HUES6 (cell line): ENCODE results near the gene SST.

Source experiments
- H3K27ac ChIP-seq: 2 replicates; pipeline ENCODE4 v1.7.0; 2013; ENCODE audit warnings: low read depth, mild to moderate bottlenecking, low read length, inconsistent platforms
- H3K27me3 ChIP-seq: 2 replicates; pipeline ENCODE4 v1.6.1; 2013; ENCODE audit warnings: low read length; ENCODE audit not compliant: control insufficient read depth, insufficient read depth
- H3K36me3 ChIP-seq: 2 replicates; pipeline ENCODE4 v1.6.1; 2013; ENCODE audit warnings: low read length; ENCODE audit not compliant: control insufficient read depth, insufficient read depth
- H3K4me1 ChIP-seq: 2 replicates; pipeline ENCODE4 v1.6.1; 2013; ENCODE audit warnings: low read length; ENCODE audit not compliant: control insufficient read depth, insufficient read depth
- H3K4me3 ChIP-seq: 2 replicates; pipeline ENCODE4 v1.5.1; 2013; ENCODE audit warnings: low read depth, low read length
- H3K9ac ChIP-seq: one replicate; pipeline ENCODE4 v1.6.1; 2013; ENCODE audit warnings: mild to moderate bottlenecking, low read length
- H3K9me3 ChIP-seq: 2 replicates; pipeline ENCODE4 v1.6.1; 2013; ENCODE audit warnings: low read depth, low read length; ENCODE audit not compliant: control insufficient read depth, insufficient read depth

SST gene

DNA sequence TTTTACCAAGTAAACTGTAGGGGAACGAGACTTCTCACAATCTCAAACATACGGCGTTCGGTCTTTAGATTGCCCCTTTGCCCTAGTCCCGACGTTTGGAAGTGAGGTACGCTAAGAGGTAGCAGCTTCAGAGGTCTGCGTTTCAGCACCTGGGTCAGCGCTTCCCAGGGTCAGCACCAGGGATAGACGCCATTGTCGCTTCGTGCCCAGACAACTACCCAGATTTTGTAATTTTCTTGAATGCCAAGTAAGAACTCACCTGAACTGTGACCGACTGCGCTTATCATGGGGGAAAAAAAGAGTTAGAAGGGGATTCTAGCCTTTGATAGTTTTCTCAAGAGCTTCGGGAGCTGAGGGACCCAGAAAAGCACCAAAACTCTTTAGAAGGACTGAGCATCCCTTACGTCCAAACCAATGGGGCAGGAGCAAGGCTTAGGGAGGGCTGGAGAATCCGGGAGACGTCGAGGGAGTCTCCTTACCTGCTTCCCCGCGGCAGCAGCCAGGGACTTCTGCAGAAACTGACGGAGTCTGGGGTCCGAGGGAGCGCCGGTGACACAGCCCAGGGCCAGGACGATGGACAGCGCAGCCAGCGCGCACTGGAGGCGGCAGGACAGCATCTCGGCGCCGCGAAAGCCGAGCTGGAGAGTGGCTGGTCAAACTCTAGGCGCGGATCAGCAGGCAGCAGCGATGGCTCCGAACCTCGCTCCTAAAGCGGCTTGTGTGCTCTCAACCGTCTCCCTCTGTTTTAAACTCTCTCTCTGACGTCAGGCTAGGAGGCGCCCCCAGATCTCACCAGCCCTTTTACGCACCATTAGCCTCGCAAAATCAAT, at the start of gene SST:
Gene SST, minus strand, starts transcription at position 720 of the 830 bp plus-strand sequence. Its CDS starts 103 bp downstream, at position 617.
- peak within 1 kb of the TSS; percentile 49 for H3K4me3 ChIP-seq
- H3K9ac ChIP-seq, result no peak within 1 kb of the TSS
- H3K36me3 ChIP-seq, result no peaks in the 10 kb centered on the region
- no peaks in the 10 kb centered on the region for H3K9me3 ChIP-seq
- H3K27me3 ChIP-seq, result peaks cover 44% of the 10 kb centered on the region
- no peak within 1 kb of the TSS for H3K27ac ChIP-seq
- peaks cover 7% of the 10 kb centered on the region; the same call in 1 of the 2 replicates for H3K4me1 ChIP-seq

DNA sequence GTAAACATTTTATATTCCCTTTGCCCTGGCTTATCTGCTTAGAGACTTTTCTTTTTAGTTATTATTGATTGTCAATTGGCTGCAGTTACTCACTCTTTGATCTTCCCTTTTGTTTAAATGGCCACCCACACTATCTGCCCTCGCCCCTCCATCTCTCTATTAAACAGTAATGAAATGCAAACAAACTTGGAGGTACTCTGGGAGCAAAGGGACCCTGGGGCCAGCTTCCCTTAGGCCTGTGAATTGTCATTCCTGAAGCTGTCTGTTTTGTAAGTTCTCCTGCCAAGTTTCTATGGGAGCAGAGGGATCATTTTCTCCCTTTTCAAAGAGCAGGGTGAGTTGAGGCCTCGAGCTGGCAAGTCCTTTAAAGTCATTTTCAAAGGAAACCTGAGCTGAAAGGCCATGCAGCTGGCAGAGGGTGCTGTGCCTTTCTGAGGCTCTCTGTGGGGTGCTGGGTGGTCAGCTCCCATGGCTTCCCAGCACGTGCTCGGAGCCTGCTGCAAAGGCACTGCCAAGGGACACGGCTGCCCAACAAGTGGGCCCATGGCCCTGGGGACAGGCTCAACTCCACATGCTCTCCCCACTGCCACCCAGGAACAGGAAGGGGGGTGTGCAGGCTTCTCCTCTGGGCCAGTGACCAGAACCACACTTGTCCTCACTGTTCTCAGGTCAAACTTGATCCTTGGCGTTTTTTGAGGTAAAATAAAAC, 49.6 kb upstream of the SST start:
- peaks cover 27% of the 10 kb centered on the region for H3K36me3 ChIP-seq
- no peak overlapping the region for H3K27ac ChIP-seq

DNA sequence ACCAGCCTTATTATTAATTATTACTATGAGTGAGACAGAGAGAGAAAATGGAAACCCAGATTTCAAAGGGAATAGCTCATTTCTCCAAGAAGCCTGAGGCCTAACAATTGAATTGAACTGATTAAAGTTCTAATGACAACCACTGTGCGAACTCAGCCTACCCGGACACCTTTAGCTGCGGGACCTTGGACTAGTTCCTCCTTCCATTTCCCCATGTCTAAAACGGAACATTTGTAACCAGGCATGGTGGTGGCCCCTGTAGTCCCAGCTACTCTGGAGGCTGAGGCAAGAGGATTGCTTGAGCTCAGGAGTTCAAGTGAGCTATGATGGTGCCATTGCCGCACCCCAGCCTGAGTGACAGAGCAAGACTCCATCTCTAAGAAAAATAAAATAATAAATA, 48.6 kb upstream of the SST start:
- Histone ChIP-seq H3K9me3 (no peaks in the 10 kb centered on the region), H3K27ac (no peak overlapping the region), H3K27me3 (no peaks in the 10 kb centered on the region), H3K9ac (no peak overlapping the region), H3K4me3 (no peak overlapping the region), H3K36me3 (peaks cover 18% of the 10 kb centered on the region; the same call in 1 of the 2 replicates), H3K4me1 (peaks cover 9% of the 10 kb centered on the region; the same call in 1 of the 2 replicates)

More for the DNA sequence above, 49.6 kb upstream of the SST start:
- Histone ChIP-seq H3K27me3 (no peaks in the 10 kb centered on the region), H3K9ac (no peak overlapping the region), H3K4me3 (no peak overlapping the region), H3K9me3 (no peaks in the 10 kb centered on the region), H3K4me1 (peaks cover 9% of the 10 kb centered on the region; the same call in 1 of the 2 replicates)

DNA sequence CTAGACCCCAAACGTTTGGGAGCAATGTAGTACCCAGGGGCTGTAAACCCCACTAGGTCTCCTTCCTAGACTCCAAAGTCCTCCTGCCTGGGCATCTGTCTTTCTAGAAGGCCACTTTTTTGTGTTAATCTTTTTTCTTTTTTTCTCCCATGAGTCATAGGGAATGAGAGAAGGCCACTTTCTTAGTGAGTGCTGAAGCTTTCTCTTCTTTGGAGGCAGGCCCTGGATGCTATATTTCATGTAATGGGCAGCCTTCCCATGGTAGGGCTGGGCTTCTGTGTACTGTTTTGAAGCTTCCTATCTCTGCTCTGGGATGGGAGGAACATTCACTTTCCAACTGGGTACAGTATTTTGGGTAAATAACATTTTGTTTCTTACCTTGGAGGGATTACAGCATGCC, 47.4 kb upstream of the SST start:
- Histone ChIP-seq H3K36me3 (peaks cover 8% of the 10 kb centered on the region; the same call in 1 of the 2 replicates), H3K27me3 (no peaks in the 10 kb centered on the region), H3K9me3 (no peaks in the 10 kb centered on the region), H3K27ac (no peak overlapping the region), H3K9ac (no peak overlapping the region), H3K4me1 (peaks cover 9% of the 10 kb centered on the region; the same call in 1 of the 2 replicates), H3K4me3 (no peak overlapping the region)

DNA sequence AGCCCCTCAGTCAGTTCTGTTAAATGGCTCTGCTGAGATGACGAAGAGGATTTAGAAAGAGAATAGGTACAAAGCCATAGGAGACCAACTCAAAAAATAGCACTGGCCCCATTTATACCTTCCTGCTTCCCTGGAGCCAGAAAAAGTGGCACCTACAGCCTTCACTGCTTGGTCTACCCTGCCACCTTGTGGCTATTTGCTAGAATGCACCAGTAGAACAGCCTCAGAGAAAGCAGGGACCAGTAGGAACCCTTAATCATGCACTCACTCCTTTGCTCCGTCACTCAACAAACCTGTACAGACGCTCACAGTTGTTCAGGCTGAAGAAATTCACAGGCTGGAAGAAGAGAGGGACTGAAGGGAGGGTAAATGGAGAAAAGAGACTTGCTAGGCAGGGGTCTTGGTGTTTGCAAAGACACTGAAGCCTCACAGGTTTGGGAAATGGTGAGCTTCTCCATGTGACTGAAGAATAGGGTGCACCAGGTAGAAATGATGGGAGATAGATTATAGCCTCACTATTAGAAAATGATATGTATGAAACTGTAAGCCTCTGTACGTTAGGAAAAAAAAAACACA, 44.3 kb upstream of the SST start:
- H3K27me3 ChIP-seq, result no peaks in the 10 kb centered on the region
- no peaks in the 10 kb centered on the region for H3K36me3 ChIP-seq
- no peaks in the 10 kb centered on the region for H3K9me3 ChIP-seq
- no peak overlapping the region for H3K9ac ChIP-seq
- no peaks in the 10 kb centered on the region for H3K4me1 ChIP-seq
- H3K4me3 ChIP-seq, result no peak overlapping the region
- no peak overlapping the region for H3K27ac ChIP-seq

DNA sequence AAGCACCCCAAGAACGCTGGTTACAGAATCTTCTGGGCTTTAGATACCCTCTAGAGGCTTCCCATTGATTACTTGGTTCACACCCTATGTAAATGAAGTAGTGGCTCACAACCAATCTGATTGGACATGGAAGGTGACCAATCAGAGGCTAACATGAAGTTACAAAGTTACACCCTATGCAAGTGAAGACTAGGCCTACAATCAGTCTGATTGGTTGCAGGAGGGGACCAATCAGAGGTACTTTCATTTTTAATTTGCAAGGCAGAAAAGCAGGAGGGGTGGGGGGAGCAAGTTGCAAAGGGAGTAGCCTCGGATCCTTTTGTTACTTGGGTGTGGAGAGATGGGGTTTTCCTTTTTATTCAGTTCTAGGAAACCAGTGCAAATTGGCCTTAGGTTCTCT, 43.3 kb upstream of the SST start:
- no peak overlapping the region for H3K4me3 ChIP-seq

DNA sequence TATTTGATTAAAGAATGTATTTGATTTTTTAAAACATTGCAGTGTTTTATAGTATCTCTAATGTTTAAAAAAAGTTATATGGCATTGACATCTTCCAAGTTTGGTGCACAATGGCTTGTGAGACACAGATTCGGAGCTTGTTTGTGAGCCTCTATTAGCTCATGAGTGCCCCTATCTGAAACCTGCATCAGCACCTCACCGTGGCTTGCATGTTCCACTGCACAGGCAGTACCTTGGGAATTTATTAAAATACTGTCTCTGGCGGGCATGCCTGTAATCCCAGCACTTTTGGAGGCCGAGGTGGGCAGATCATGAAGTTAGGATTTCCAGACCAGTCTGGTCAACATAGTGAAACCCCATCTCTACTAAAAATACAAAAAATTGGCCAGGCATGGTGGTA, 39.0 kb upstream of the SST start:
- Histone ChIP-seq H3K4me1 (no peaks in the 10 kb centered on the region), H3K27me3 (no peaks in the 10 kb centered on the region), H3K9ac (no peak overlapping the region), H3K27ac (no peak overlapping the region), H3K4me3 (no peak overlapping the region), H3K36me3 (no peaks in the 10 kb centered on the region), H3K9me3 (no peaks in the 10 kb centered on the region)

More for the DNA sequence above, 43.3 kb upstream of the SST start:
- Histone ChIP-seq H3K27me3 (no peaks in the 10 kb centered on the region), H3K9ac (no peak overlapping the region), H3K27ac (no peak overlapping the region), H3K9me3 (no peaks in the 10 kb centered on the region), H3K4me1 (no peaks in the 10 kb centered on the region), H3K36me3 (no peaks in the 10 kb centered on the region)

DNA sequence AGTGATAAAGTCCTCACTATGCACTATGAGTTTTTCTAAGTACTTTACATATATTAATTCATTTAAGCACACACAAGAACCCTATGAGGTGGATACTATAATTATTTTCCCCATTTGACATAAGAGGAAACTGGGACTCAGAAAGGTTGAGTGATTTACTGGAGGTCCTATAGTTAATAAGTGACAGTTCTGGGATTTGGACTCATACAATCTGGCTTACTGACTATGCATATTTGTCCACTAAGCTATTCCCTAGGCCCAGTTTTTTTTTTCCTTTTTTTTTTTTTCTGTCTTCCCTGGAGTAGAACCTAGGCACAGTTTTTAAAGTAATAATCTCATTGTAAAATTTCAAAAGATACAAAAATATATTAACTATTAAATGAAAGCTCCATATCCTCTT, 38.5 kb upstream of the SST start:
- no peaks in the 10 kb centered on the region for H3K27me3 ChIP-seq
- no peak overlapping the region for H3K4me3 ChIP-seq
- H3K36me3 ChIP-seq, result no peaks in the 10 kb centered on the region
- H3K4me1 ChIP-seq, result no peaks in the 10 kb centered on the region
- H3K9ac ChIP-seq, result no peak overlapping the region
- H3K27ac ChIP-seq, result no peak overlapping the region
- no peaks in the 10 kb centered on the region for H3K9me3 ChIP-seq

DNA sequence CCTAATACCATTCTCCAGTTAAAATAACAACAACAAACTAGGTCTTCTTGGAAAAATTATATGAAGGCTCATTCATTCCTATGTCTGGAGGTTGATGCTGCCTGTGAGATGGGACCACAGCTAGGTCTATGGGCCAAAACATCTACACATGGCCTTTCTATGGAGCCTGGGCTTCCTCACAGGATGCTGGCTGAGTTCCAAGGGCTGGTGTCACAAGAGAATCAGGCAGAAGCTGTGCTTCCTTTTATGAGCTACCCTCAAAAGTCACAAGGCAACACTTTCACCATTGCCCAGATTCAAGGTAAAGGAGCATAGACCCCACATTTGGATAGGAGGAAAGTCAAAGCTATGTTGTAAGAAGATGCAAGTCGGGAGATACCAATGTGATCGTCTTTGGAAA, 36.8 kb upstream of the SST start:
- no peaks in the 10 kb centered on the region for H3K36me3 ChIP-seq
- H3K9me3 ChIP-seq, result no peaks in the 10 kb centered on the region
- no peaks in the 10 kb centered on the region for H3K27me3 ChIP-seq
- H3K27ac ChIP-seq, result no peak overlapping the region
- H3K9ac ChIP-seq, result no peak overlapping the region
- no peak overlapping the region for H3K4me3 ChIP-seq
- no peaks in the 10 kb centered on the region for H3K4me1 ChIP-seq

DNA sequence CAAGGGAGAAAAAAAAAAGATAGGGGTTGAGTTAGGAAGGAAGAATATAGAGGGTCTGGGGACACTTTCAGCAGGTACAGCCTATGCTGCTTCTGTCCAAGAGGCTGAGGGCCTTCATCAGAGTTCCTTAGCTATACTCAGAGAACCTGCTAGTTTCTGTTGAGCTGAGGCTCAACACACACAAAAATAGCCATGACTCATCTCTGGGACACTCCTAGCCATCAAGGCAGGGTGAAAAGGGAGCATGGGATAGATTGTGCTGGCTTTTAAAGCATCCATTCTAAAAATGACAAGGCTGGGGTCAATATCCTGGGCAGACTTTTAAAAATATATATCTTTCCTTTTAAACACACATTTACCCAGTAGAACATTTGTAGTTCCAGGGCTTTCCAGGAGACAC, 35.0 kb upstream of the SST start:
- H3K36me3 ChIP-seq, result no peaks in the 10 kb centered on the region
- H3K27ac ChIP-seq, result no peak overlapping the region
- H3K27me3 ChIP-seq, result no peaks in the 10 kb centered on the region
- no peaks in the 10 kb centered on the region for H3K9me3 ChIP-seq
- no peaks in the 10 kb centered on the region for H3K4me1 ChIP-seq
- H3K9ac ChIP-seq, result no peak overlapping the region
- H3K4me3 ChIP-seq, result no peak overlapping the region

DNA sequence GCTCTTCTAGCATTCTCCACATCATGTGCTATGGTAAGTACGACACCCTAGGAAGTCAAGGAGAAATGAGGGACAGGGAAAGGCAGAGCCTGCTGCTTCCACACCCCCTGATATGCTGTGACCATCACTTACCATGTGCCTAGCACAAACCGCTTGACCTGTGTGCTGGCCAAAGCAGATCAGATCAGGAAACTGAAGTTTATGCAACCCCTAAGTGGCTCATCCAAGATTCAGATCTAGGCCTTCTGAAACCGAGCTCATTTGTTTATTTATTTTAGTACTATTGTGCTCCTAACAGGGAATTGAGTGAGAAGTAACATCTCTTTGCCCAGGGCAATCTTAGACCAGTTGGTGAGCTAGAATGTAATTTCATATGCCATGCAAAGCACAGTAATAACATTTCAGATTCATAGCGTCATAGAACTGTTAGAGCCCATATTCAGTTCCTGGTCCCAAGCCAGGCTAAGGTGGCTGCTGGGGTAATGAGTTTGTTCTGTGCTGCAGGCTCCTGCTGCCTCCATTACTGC, 32.4 kb upstream of the SST start, which contains the start of gene RTP2:
Gene RTP2, minus strand, starts transcription at position 51 of the 527 bp plus-strand sequence. CDS start 429 bp downstream, outside the sequence.
- no peak within 1 kb of the TSS for H3K27ac ChIP-seq
- H3K9me3 ChIP-seq, result no peaks in the 10 kb centered on the region
- no peak within 1 kb of the TSS for H3K9ac ChIP-seq
- no peaks in the 10 kb centered on the region for H3K4me1 ChIP-seq
- no peaks in the 10 kb centered on the region for H3K36me3 ChIP-seq
- no peak within 1 kb of the TSS for H3K4me3 ChIP-seq
- H3K27me3 ChIP-seq, result no peaks in the 10 kb centered on the region
